ENCODE measurements around the gene CHI3L1.

GRCh38 chr1:203158960-203159665 lies 27.4 kb downstream of the CHI3L1 start:
- TF ChIP-seq CTCF (IDR thresholded peaks at IDR 0.05; ENCODE audit: low read depth, low read length, missing input control) (no peak), EGR1 (IDR thresholded peaks at IDR 0.05; ENCODE audit: low read depth in 2 of 2) (no peak), RAD21 (IDR thresholded peaks at IDR 0.05) (no peak), YY1 (IDR thresholded peaks at IDR 0.05) (no peak), ATF3 (IDR thresholded peaks at IDR 0.05) (no peak), GABPA (IDR thresholded peaks at IDR 0.05 in 1 of 2, conservative IDR thresholded peaks at IDR 0.05 in 1 of 2) (no peak), TAF1 (conservative IDR thresholded peaks at IDR 0.05) (no peak), RXRA (IDR thresholded peaks at IDR 0.05) (no peak)
- TF ChIP-seq, protein P1, sequence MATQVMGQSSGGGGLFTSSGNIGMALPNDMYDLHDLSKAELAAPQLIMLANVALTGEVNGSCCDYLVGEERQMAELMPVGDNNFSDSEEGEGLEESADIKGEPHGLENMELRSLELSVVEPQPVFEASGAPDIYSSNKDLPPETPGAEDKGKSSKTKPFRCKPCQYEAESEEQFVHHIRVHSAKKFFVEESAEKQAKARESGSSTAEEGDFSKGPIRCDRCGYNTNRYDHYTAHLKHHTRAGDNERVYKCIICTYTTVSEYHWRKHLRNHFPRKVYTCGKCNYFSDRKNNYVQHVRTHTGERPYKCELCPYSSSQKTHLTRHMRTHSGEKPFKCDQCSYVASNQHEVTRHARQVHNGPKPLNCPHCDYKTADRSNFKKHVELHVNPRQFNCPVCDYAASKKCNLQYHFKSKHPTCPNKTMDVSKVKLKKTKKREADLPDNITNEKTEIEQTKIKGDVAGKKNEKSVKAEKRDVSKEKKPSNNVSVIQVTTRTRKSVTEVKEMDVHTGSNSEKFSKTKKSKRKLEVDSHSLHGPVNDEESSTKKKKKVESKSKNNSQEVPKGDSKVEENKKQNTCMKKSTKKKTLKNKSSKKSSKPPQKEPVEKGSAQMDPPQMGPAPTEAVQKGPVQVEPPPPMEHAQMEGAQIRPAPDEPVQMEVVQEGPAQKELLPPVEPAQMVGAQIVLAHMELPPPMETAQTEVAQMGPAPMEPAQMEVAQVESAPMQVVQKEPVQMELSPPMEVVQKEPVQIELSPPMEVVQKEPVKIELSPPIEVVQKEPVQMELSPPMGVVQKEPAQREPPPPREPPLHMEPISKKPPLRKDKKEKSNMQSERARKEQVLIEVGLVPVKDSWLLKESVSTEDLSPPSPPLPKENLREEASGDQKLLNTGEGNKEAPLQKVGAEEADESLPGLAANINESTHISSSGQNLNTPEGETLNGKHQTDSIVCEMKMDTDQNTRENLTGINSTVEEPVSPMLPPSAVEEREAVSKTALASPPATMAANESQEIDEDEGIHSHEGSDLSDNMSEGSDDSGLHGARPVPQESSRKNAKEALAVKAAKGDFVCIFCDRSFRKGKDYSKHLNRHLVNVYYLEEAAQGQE (IDR thresholded peaks at IDR 0.05), result no peak
